Thyroid gland (tissue), 4 donors: Measurements from ENCODE around the gene SPATS1. TPM values are rescaled to one million over a fixed set of nuclear protein-coding genes. Genes with fewer than 3 reads are reported as not detected.
A peak's percentile ranks its signal among the peaks of the same experiment; 100 is the strongest.
"Not testable (repeated sequence)": the region's sequence is repeated elsewhere in the genome, so short reads cannot be mapped to it uniquely, and the experiment has no call there.

Experiments used
- DNase-seq, 2 donors: peaks; one replicate each; pipeline ENCODE4 v3.0.0-alpha.2; 2019
- H3K27ac ChIP-seq, 3 donors: fragments of 200-600 bp; sonication (generic); 1 replicate in 2 of 3; 2 replicates in 1 of 3; pipeline ENCODE4 v1.5.1; 2016 to 2019; ENCODE audit warnings: mild to moderate bottlenecking in 1 of 3, moderate library complexity in 1 of 3
- H3K27me3 ChIP-seq: fragments of 200-600 bp; sonication (generic); one replicate; pipeline ENCODE4 v1.5.1; 2019
- H3K36me3 ChIP-seq, 2 donors: fragments of 200-600 bp; sonication (generic); one replicate each; pipeline ENCODE4 v1.5.1; 2016 to 2019
- H3K4me1 ChIP-seq, 2 donors: fragments of 200-600 bp; sonication (generic); one replicate each; pipeline ENCODE4 v1.5.1; 2017 to 2019
- H3K4me3 ChIP-seq, 3 donors: fragments of 200-600 bp; sonication (generic); replicated peaks in 1 of 3; 1 replicate in 2 of 3; 2 replicates in 1 of 3; pipeline ENCODE4 v1.5.1; 2016; ENCODE audit warnings: mild to moderate bottlenecking in 1 of 3
- H3K9me3 ChIP-seq: fragments of 200-600 bp; sonication (generic); one replicate; pipeline ENCODE4 v1.5.1; 2017
- POLR2A ChIP-seq, 2 donors: fragments of 450-650 bp; IDR thresholded peaks; one replicate each; pipeline ENCODE4 v1.6.1; 2017; ENCODE audit warnings: antibody characterized with exemption in 2 of 2, mild to moderate bottlenecking in 2 of 2, moderate library complexity in 1 of 2
- WGBS, 2 donors: methylation state at CpG; one replicate each; pipeline ENCODE4 v1.1.5; 2017; 5-methylcytosine and 5-hydroxymethylcytosine counted together
- intact Hi-C: fragments of 100-400 bp; cut with DNase I; formaldehyde crosslinking; loops from one replicate; pipeline ENCODE4 v1.15.1; 2023
- total RNA-seq, 4 donors: library from RNA; depleted of rRNA; stranded (reverse); fragments of >200 nt; gene quantifications; one replicate each; pipeline ENCODE4 v1.2.3, GENCODE V29; 2016
- TF ChIP-seq, protein P1 (sequence below), 6 experiments: fragments of 200-600 bp in 3 of 6; fragments of 450-650 bp in 3 of 6; sonication (generic) in 3 of 6; IDR thresholded peaks; one replicate each; pipeline ENCODE4 v1.5.1; 2016 to 2019; ENCODE audit warnings: antibody characterized with exemption in 6 of 6, mild to moderate bottlenecking in 2 of 6, inconsistent platforms in 1 of 6, moderate library complexity in 1 of 6

Gene SPATS1
- total RNA-seq, 4 donors from 2014 or later: not detected

DNA sequence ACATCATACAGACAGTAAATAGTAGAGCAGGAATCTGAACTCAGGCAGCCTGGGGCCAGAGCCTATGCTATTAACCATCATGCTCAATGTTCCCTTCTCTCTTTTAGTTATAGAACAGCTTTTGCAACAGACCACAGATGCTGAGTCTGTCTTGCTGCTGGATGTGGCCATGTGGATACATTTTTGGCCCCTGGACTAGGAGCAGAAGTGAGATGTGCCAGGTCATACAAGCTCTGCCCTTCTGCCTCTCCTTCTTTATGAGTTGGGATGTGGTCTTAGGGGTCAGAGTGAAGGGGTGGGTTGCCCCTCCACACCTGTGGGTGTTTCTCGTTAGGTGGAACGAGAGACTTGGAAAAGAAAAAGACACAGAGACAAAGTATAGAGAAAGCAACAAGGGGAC is 14.7 kb upstream of the SPATS1 start:
- no peaks in the 10 kb centered on the region for H3K4me1 ChIP-seq
- 78 to 83% methylated on average over 2 of the region's 2 CpGs for WGBS, 2 donors
- H3K27me3 ChIP-seq: no peaks in the 10 kb centered on the region
- TF ChIP-seq POLR2A (IDR thresholded peaks at IDR 0.05): no peak
- TF ChIP-seq, protein P1, sequence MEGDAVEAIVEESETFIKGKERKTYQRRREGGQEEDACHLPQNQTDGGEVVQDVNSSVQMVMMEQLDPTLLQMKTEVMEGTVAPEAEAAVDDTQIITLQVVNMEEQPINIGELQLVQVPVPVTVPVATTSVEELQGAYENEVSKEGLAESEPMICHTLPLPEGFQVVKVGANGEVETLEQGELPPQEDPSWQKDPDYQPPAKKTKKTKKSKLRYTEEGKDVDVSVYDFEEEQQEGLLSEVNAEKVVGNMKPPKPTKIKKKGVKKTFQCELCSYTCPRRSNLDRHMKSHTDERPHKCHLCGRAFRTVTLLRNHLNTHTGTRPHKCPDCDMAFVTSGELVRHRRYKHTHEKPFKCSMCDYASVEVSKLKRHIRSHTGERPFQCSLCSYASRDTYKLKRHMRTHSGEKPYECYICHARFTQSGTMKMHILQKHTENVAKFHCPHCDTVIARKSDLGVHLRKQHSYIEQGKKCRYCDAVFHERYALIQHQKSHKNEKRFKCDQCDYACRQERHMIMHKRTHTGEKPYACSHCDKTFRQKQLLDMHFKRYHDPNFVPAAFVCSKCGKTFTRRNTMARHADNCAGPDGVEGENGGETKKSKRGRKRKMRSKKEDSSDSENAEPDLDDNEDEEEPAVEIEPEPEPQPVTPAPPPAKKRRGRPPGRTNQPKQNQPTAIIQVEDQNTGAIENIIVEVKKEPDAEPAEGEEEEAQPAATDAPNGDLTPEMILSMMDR (IDR thresholded peaks at IDR 0.05): no peak
- no peaks in the 10 kb centered on the region for H3K36me3 ChIP-seq
- no peaks in the 10 kb centered on the region for H3K9me3 ChIP-seq
- intact Hi-C loops: no loop called here
- no peak for DNase-seq
- H3K4me3 ChIP-seq: no peak overlapping the region
- H3K27ac ChIP-seq: no peak overlapping the region

DNA sequence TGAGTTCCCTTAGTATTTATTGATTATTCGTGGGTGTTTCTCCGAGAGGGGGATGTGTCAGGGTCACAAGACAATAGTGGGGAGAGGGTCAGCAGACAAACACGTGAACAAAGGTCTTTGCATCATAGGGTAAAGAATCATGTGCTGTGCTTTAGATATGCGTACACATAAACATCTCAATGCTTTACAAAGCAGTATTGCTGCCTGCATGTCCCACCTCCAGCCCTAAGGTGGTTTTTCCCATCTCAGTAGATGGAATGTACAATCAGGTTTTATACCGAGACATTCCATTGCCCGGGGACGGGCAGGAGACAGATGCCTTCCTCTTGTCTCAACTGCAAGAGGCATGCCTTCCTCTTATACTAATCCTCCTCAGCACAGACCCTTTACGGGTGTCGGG is 14.2 kb upstream of the SPATS1 start:
- H3K36me3 ChIP-seq, DNase-seq, H3K9me3 ChIP-seq, H3K4me3 ChIP-seq, H3K27me3 ChIP-seq, H3K4me1 ChIP-seq, intact Hi-C loops, H3K27ac ChIP-seq: not testable (repeated sequence)
- 32 to 34% methylated on average over 7 of the region's 9 CpGs for WGBS, 2 donors

DNA sequence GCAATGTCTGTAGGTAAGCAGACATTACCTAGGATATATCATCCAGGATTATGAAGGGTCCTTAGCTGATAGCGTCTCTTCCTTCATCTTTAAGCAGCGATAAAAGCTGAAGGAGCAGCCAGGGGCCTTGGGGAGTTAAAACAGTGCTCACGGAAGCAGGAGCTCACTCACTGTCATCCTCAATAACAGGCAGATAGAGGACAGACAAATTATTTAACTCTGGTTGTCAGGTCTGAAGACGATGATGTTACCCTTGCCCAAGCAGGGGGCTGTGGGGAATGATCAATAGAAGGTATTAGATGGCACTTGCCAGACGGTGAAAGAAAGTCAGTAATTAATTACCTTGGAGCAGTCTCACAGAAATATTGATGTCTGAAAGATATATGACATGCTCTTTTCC is 12.6 kb upstream of the SPATS1 start:
- no peaks in the 10 kb centered on the region for H3K36me3 ChIP-seq
- intact Hi-C loops: loop anchor here (10.0 kb wide), 1 partner anchor 175 kb away; the partner anchor contains the start of gene CAPN11
- no peak for DNase-seq
- H3K4me1 ChIP-seq: no peaks in the 10 kb centered on the region
- H3K27me3 ChIP-seq: no peaks in the 10 kb centered on the region
- H3K27ac ChIP-seq: no peak overlapping the region
- TF ChIP-seq POLR2A (IDR thresholded peaks at IDR 0.05): no peak
- TF ChIP-seq, protein P1 (IDR thresholded peaks at IDR 0.05): no peak
- no peaks in the 10 kb centered on the region for H3K9me3 ChIP-seq
- WGBS, 2 donors: 69 to 70% methylated on average over 5 of the region's 5 CpGs
- no peak overlapping the region for H3K4me3 ChIP-seq

DNA sequence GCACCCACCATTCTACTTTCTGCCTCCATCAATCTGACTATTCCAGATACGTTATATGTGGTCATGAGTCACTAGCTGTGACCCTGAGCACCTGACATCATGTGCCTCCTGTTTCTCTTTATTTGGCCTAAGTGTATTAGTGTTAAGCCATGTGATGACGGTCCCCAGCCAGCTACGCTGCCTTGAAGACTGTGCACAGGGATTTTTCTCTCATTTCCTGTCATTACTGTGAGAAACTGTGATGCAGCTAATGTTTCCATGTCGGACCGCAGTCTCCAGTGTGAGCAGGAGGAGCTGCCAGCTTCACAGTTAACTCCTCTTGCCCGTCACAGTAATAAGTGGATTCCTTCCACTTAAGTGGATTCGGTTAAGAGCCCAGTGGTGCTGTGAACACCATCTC is 9.9 kb upstream of the SPATS1 start:
- peak; percentile 20 to 29 for DNase-seq
- no peak for TF ChIP-seq POLR2A (IDR thresholded peaks at IDR 0.05)
- TF ChIP-seq, protein P1 (IDR thresholded peaks at IDR 0.05): no peak
- Histone ChIP-seq H3K4me1 (no peaks in the 10 kb centered on the region), H3K36me3 (no peaks in the 10 kb centered on the region), H3K27me3 (no peaks in the 10 kb centered on the region), H3K27ac (no peak overlapping the region), H3K9me3 (no peaks in the 10 kb centered on the region), H3K4me3 (no peak overlapping the region)
- WGBS, 2 donors: 17 to 23% methylated on average over 7 of the region's 7 CpGs
- intact Hi-C loops: loop anchor here (10.0 kb wide), 1 partner anchor 178 kb away; the partner anchor contains the start of gene CAPN11

DNA sequence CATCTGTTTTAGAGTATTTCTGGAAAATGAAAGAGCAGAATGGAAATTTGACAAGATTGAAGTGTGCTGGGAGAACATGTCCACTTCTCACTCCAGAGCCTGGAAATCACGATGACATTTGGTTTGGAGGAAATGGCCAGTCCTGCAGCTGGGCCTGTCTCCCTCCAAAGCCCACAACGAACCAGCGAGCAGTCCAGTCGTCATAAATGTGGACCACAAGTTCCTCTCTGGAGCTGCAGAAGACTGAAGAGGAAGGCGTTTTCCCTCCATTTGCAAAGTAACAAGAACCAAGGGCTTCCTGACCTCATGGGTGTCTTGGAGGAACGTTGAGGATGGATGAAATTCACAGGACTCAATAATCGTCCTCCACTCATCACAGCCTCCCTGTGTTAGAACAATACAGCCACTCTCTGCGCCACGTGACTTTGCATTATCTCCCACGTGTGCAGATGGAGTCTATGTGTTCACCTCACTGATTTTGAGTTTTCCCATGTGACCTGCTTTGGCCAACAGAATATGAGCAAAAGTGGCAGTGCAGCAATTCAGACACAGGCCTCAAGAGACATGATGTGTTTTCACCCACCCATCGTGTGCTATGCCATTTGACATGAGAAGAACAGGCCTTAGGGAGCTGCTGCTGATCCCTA is 9.1 kb upstream of the SPATS1 start:
- TF ChIP-seq POLR2A (IDR thresholded peaks at IDR 0.05): no peak
- TF ChIP-seq, protein P1 (IDR thresholded peaks at IDR 0.05): no peak
- DNase-seq: no peak
- no peaks in the 10 kb centered on the region for H3K4me1 ChIP-seq
- 74 to 75% methylated on average over 11 of the region's 11 CpGs for WGBS, 2 donors
- H3K4me3 ChIP-seq: no peak overlapping the region
- no peaks in the 10 kb centered on the region for H3K27me3 ChIP-seq
- no peaks in the 10 kb centered on the region for H3K36me3 ChIP-seq
- H3K9me3 ChIP-seq: no peaks in the 10 kb centered on the region
- H3K27ac ChIP-seq: no peak overlapping the region
- intact Hi-C loops: loop anchor here (10.0 kb wide), 1 partner anchor 179 kb away; the partner anchor contains the start of gene CAPN11
